ENCODE results near the gene GEMIN4. TPM values are rescaled to one million over a fixed set of nuclear protein-coding genes. Genes with fewer than 3 reads are reported as not detected.

GEMIN4 gene
- total RNA-seq, 1 donor from 2014 or later = 19.3 TPM

DNA sequence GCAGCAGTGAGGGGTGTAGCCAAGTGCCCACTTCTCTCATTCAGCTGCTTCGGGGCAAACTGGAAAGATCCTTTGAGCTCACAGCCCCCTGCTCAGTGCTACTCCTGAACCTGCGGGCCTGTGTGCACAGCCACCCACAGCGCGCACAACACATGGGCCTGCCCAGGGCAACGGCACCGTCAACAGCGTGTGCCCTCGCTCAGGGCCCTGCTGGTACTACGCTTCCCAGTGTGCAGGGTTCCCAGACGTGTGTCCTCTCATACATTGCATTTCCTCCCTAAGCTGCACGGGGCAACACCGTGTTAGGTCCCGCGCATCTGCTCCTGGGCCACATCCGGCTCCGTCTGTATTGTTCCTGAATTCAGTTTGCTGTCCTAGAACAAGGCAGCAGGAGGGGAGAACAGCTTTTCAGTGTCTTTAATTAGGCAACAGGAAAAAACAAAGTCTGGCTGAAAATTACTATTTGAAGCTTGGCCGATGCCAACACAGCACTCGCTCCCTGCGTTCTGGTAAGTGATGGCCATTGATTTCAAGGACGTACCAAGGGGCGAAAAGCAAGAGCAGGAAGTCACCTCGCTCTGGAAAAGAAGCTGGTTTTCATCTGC is 45.3 kb upstream of the GEMIN4 start:
- Mint-ChIP-seq H3K27me3 (ENCODE audit: unreplicated experiment) (no peaks in the 10 kb centered on the region), H3K4me3 (ENCODE audit: unreplicated experiment) (no peak overlapping the region), H3K4me1 (ENCODE audit: unreplicated experiment) (peaks cover 32% of the 10 kb centered on the region), H3K27ac (ENCODE audit: unreplicated experiment) (peak overlapping the region; percentile 27), H3K36me3 (ENCODE audit: unreplicated experiment) (peaks cover 23% of the 10 kb centered on the region), H3K9me3 (ENCODE audit: unreplicated experiment) (no peaks in the 10 kb centered on the region)
- DNase-seq (ENCODE audit: extremely low spot score, unreplicated experiment) = no peak
- TF ChIP-seq CTCF (IDR thresholded peaks at IDR 0.05) = no peak

GRCh38 chr17:796609-797008 is 44.5 kb upstream of the GEMIN4 start:
- H3K27ac Mint-ChIP-seq (ENCODE audit: unreplicated experiment) = peak overlapping the region; percentile 27
- peaks cover 26% of the 10 kb centered on the region for H3K4me1 Mint-ChIP-seq (ENCODE audit: unreplicated experiment)
- TF ChIP-seq CTCF (IDR thresholded peaks at IDR 0.05) = no peak
- peaks cover 21% of the 10 kb centered on the region for H3K36me3 Mint-ChIP-seq (ENCODE audit: unreplicated experiment)
- no peaks in the 10 kb centered on the region for H3K9me3 Mint-ChIP-seq (ENCODE audit: unreplicated experiment)
- H3K4me3 Mint-ChIP-seq (ENCODE audit: unreplicated experiment) = no peak overlapping the region
- no peaks in the 10 kb centered on the region for H3K27me3 Mint-ChIP-seq (ENCODE audit: unreplicated experiment)
- no peak for DNase-seq (ENCODE audit: extremely low spot score, unreplicated experiment)

DNA sequence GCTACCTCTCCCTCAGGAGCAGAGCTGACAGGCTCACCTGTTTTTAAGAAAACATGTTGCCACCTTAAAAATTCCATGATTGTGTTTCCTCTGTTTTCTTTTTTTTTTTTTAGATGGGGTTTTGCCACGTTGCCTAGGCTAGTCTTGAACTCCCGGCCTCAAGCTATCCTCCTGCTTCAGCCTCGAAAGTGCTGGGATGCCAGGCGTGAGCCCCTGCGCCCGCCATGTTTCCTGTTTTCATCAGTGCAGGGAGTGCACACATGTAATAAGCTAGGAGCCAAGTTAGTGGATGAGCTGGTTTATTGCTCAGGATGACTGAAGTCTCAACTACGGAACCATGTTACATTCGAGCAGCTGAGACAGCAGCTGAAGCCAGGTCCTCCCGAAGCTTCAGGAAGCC is 43.7 kb upstream of the GEMIN4 start:
- peak overlapping the region; percentile 93 for H3K27ac Mint-ChIP-seq (ENCODE audit: unreplicated experiment)

GRCh38 chr17:795276-795675 is 43.2 kb upstream of the GEMIN4 start:
- Mint-ChIP-seq H3K27ac (ENCODE audit: unreplicated experiment) (peak overlapping the region; percentile 93), H3K27me3 (ENCODE audit: unreplicated experiment) (no peaks in the 10 kb centered on the region), H3K4me1 (ENCODE audit: unreplicated experiment) (peaks cover 23% of the 10 kb centered on the region), H3K9me3 (ENCODE audit: unreplicated experiment) (no peaks in the 10 kb centered on the region), H3K36me3 (ENCODE audit: unreplicated experiment) (peaks cover 23% of the 10 kb centered on the region), H3K4me3 (ENCODE audit: unreplicated experiment) (peak overlapping the region; percentile 38)
- no peak for DNase-seq (ENCODE audit: extremely low spot score, unreplicated experiment)
- TF ChIP-seq CTCF (IDR thresholded peaks at IDR 0.05) = no peak

More for the DNA sequence above, 43.7 kb upstream of the GEMIN4 start:
- DNase-seq (ENCODE audit: extremely low spot score, unreplicated experiment) = no peak
- no peak overlapping the region for H3K4me3 Mint-ChIP-seq (ENCODE audit: unreplicated experiment)
- H3K27me3 Mint-ChIP-seq (ENCODE audit: unreplicated experiment) = no peaks in the 10 kb centered on the region
- peaks cover 23% of the 10 kb centered on the region for H3K4me1 Mint-ChIP-seq (ENCODE audit: unreplicated experiment)
- H3K9me3 Mint-ChIP-seq (ENCODE audit: unreplicated experiment) = no peaks in the 10 kb centered on the region
- H3K36me3 Mint-ChIP-seq (ENCODE audit: unreplicated experiment) = peaks cover 23% of the 10 kb centered on the region
- no peak for TF ChIP-seq CTCF (IDR thresholded peaks at IDR 0.05)

DNA sequence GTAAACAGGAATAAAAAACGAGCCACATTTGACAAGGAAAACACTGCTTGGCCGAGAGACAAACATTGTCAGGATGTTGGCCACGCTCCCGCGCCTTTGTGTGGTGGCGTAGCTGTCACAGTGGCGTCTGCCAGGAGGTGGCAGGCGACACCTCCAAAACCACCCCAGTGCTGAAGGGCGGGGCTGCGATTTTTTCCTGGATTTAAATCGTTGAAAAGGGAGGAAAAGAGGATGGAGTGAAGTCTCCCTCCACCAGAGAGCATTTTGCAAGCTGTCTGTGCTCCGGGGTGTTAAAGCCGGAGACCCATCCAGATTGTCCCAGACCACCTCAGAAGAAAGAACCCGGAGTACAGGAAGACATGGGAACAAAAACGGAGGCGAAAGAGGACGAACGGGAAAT is 42.8 kb upstream of the GEMIN4 start:
- Mint-ChIP-seq H3K9me3 (ENCODE audit: unreplicated experiment) (no peaks in the 10 kb centered on the region), H3K27me3 (ENCODE audit: unreplicated experiment) (no peaks in the 10 kb centered on the region), H3K36me3 (ENCODE audit: unreplicated experiment) (peaks cover 21% of the 10 kb centered on the region), H3K4me3 (ENCODE audit: unreplicated experiment) (peak overlapping the region; percentile 38), H3K4me1 (ENCODE audit: unreplicated experiment) (peaks cover 23% of the 10 kb centered on the region), H3K27ac (ENCODE audit: unreplicated experiment) (peak overlapping the region; percentile 93)
- TF ChIP-seq CTCF (IDR thresholded peaks at IDR 0.05) = peak; percentile 92
- no peak for DNase-seq (ENCODE audit: extremely low spot score, unreplicated experiment)
